Left cardiac atrium (tissue), 2 donors: ENCODE measurements around the gene UNC45B. TPM values are rescaled to one million over a fixed set of nuclear protein-coding genes. Genes with fewer than 3 reads are reported as not detected.

ENCODE experiments used
- total RNA-seq, 2 donors: library from RNA; stranded (reverse); fragmentation: NEBNext Ultra II Directional; extraction: Animal tissue kit (Norgen Biotek cat#: 25700); gene quantifications; one replicate each; pipeline ENCODE4 v1.2.1, GENCODE V29; 2021
- donor health status: DM: no; HTN: yes; CAD: no; lungs with severe emphysema.
- donor health status: DM: yes; HTN: yes; CAD: no.

UNC45B gene
- total RNA-seq, 2 donors from 2014 or later, result 120 to 133 TPM

Other genes with a start within 250 kb of the UNC45B start
- gene CCT6B, start 186.4 kb upstream of the UNC45B start, total RNA-seq, result 1 to 10 TPM; 1.2 to 2.3 TPM
- gene ZNF830, start 186.3 kb upstream of the UNC45B start, total RNA-seq, result 10 to 100 TPM in 1 of 2 donors, 1 to 10 TPM in 1; 9.2 to 10.2 TPM
- 10 to 100 TPM; 14.3 to 23.0 TPM for gene LIG3, start 167.3 kb upstream of the UNC45B start, total RNA-seq
- gene RFFL, start 84.1 kb upstream of the UNC45B start, total RNA-seq, result 10 to 100 TPM; 14.5 to 19.0 TPM
- 1 to 10 TPM; 4.7 to 9.2 TPM for gene RAD51D, start 28.0 kb upstream of the UNC45B start, total RNA-seq
- gene FNDC8, start 26.2 kb upstream of the UNC45B start, total RNA-seq, result not detected
- 1 to 10 TPM; 5.5 to 6.7 TPM for gene NLE1, start 5.5 kb upstream of the UNC45B start, total RNA-seq
- gene SLC35G3, start 46.6 kb downstream of the UNC45B start, total RNA-seq, result not detected
- 10 to 100 TPM; 15.8 to 27.4 TPM for gene SLFN5, start 95.3 kb downstream of the UNC45B start, total RNA-seq
- 10 to 100 TPM; 26.6 to 27.4 TPM for gene SLFN11, start 225.8 kb downstream of the UNC45B start, total RNA-seq